Neural cell (in vitro differentiated cells): ENCODE measurements around the gene SLC35A4. TPM values are rescaled to one million over a fixed set of nuclear protein-coding genes. Genes with fewer than 3 reads are reported as not detected.

Experiments
- H2AFZ ChIP-seq: fragments of 200-600, 300-800 bp; sonication (generic), shearing (Covaris generic); 2 replicates; pipeline ENCODE4 v1.6.0; 2014; ENCODE audit warnings: low read depth, mild to moderate bottlenecking, antibody characterized with exemption, low read length, moderate library complexity
- H3F3A ChIP-seq: fragments of 200-600 bp; shearing (Covaris generic); 2 replicates; pipeline ENCODE4 v1.6.1; 2016; ENCODE audit warnings: mild to moderate bottlenecking, moderate library complexity, mixed read lengths, antibody characterized with exemption, low read length; ENCODE audit not compliant: insufficient read depth, poor library complexity, severe bottlenecking
- H3K27ac ChIP-seq: fragments of 200-600, 300-800 bp; sonication (generic), shearing (Covaris generic); 2 replicates; pipeline ENCODE4 v1.5.1; 2014; ENCODE audit warnings: mild to moderate bottlenecking, low read length, moderate library complexity
- H3K27me3 ChIP-seq: fragments of 300-800, 200-600 bp; sonication (generic), shearing (Covaris generic); 2 replicates; pipeline ENCODE4 v1.6.0; 2014; ENCODE audit warnings: mild to moderate bottlenecking, low read depth, low read length, moderate library complexity; ENCODE audit not compliant: insufficient read depth
- H3K36me3 ChIP-seq: fragments of 300-800, 200-600 bp; sonication (generic), shearing (Covaris generic); 2 replicates; pipeline ENCODE4 v1.5.1; 2014; ENCODE audit warnings: mild to moderate bottlenecking, antibody characterized with exemption, low read length, moderate library complexity; ENCODE audit not compliant: insufficient read depth
- H3K4me2 ChIP-seq: fragments of 300-800, 200-600 bp; sonication (generic), shearing (Covaris generic); 2 replicates; pipeline ENCODE4 v1.6.0; 2014; ENCODE audit warnings: mild to moderate bottlenecking, low read length
- H3K4me3 ChIP-seq: fragments of 300-800, 200-600 bp; sonication (generic), shearing (Covaris generic); 2 replicates; pipeline ENCODE4 v1.5.1; 2014; ENCODE audit warnings: mild to moderate bottlenecking, low read length, moderate library complexity
- H3K79me2 ChIP-seq: fragments of 200-600 bp; shearing (Covaris generic); replicated peaks from 2 replicates; pipeline ENCODE4 v1.6.0; 2014; ENCODE audit warnings: mild to moderate bottlenecking, low read length, moderate library complexity; ENCODE audit not compliant: insufficient read depth
- H3K9ac ChIP-seq: fragments of 300-800, 200-600 bp; sonication (generic), shearing (Covaris generic); 2 replicates; pipeline ENCODE4 v1.6.1; 2016; ENCODE audit warnings: mild to moderate bottlenecking, low read length, mixed read lengths
- H3K9me2 ChIP-seq: fragments of 200-600 bp; shearing (Covaris generic); 2 replicates; pipeline ENCODE4 v1.6.1; 2016; ENCODE audit warnings: mild to moderate bottlenecking, low read length, mixed read lengths; ENCODE audit not compliant: insufficient read depth
- H3K9me3 ChIP-seq: fragments of 200-600, 300-800 bp; sonication (generic), shearing (Covaris generic); 2 replicates; pipeline ENCODE4 v1.6.1; 2016; ENCODE audit warnings: mild to moderate bottlenecking, mixed run types, low read length, moderate library complexity, mixed read lengths
- H4K20me1 ChIP-seq: fragments of 200-600 bp; shearing (Covaris generic); 2 replicates; pipeline ENCODE4 v1.6.1; 2016; ENCODE audit warnings: mild to moderate bottlenecking, mixed run types; ENCODE audit not compliant: insufficient read depth
- CTCF ChIP-seq: fragments of 450-650 bp; IDR thresholded peaks from 2 replicates; pipeline ENCODE4 v1.5.1; 2014; ENCODE audit warnings: antibody characterized with exemption, mild to moderate bottlenecking, moderate library complexity; ENCODE audit not compliant: poor library complexity, severe bottlenecking
- EP300 ChIP-seq: fragments of 450-650 bp; conservative IDR thresholded peaks from 2 replicates; pipeline ENCODE4 v1.6.1; 2014; ENCODE audit warnings: antibody characterized with exemption, mild to moderate bottlenecking, moderate library complexity; ENCODE audit not compliant: poor library complexity, severe bottlenecking
- EZH2 ChIP-seq: fragments of 200-600, 300-800 bp; shearing (Covaris generic), sonication (generic); IDR thresholded peaks from 2 replicates; pipeline ENCODE4 v1.6.1; 2014; ENCODE audit warnings: antibody characterized with exemption, low read length, borderline replicate concordance, mild to moderate bottlenecking; ENCODE audit not compliant: insufficient read depth, poor library complexity, severe bottlenecking
- MXI1 ChIP-seq: fragments of 450-650 bp; conservative IDR thresholded peaks from 2 replicates; pipeline ENCODE4 v1.6.1; 2014; ENCODE audit warnings: antibody characterized with exemption, mild to moderate bottlenecking; ENCODE audit not compliant: poor library complexity, severe bottlenecking
- POLR2AphosphoS5 ChIP-seq: IDR thresholded peaks from 2 replicates; pipeline ENCODE4 v1.6.1; 2012
- RAD21 ChIP-seq: fragments of 450-650 bp; conservative IDR thresholded peaks from 2 replicates; pipeline ENCODE4 v1.6.1; 2014; ENCODE audit warnings: antibody characterized with exemption, mild to moderate bottlenecking, moderate library complexity
- REST ChIP-seq: IDR thresholded peaks from 2 replicates; pipeline ENCODE4 v1.6.1; 2012; ENCODE audit warnings: borderline replicate concordance
- SMC3 ChIP-seq: fragments of 450-650 bp; conservative IDR thresholded peaks from 2 replicates; pipeline ENCODE4 v1.6.1; 2014; ENCODE audit warnings: antibody characterized with exemption, mild to moderate bottlenecking, moderate library complexity; ENCODE audit not compliant: poor library complexity
- TAF1 ChIP-seq: IDR thresholded peaks from 2 replicates; pipeline ENCODE4 v1.6.1; 2012; ENCODE audit warnings: low read depth
- polyA plus RNA-seq: library from polyadenylated mRNA; depleted of rRNA; stranded (reverse); fragments of >200 nt; gene quantifications from 2 replicates; pipeline ENCODE4 v1.2.3, GENCODE V29; 2014

The SLC35A4 gene
- polyA plus RNA-seq, 1 donor from 2014 or later, result 8.1 TPM

GRCh38 chr5:140570058-140570457 is 5.4 kb downstream of the SLC35A4 start:
- no peak overlapping the region for H3K9ac ChIP-seq

DNA sequence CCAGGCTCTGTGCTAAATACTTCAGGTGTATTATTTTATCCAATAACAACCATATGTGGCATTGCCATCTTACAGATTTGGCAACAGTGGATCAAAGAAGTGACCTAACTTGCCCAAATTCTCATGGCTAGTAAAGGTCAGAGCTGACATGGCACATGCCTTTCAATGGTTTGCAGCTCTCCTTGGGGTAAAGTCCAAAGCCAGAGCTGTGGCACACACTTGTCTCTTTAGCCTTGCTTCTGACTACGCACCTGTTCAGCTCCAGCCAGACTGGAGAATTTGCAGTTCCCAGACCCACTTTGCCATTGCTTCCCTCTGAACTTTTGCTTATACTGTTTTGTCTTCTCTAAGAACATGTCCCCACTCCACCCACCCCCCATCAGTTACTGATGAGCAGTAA is 5.9 kb downstream of the SLC35A4 start:
- H3K36me3 ChIP-seq, result no peaks in the 10 kb centered on the region
- H3K27ac ChIP-seq, result no peak overlapping the region
- peaks cover 6% of the 10 kb centered on the region for H3K79me2 ChIP-seq
- TF ChIP-seq REST, result no peak
- H2AFZ ChIP-seq, result no peak overlapping the region
- H3K9me3 ChIP-seq, result no peaks in the 10 kb centered on the region
- no peaks in the 10 kb centered on the region for H4K20me1 ChIP-seq
- H3K4me3 ChIP-seq, result no peak overlapping the region
- no peaks in the 10 kb centered on the region for H3F3A ChIP-seq
- no peaks in the 10 kb centered on the region for H3K9me2 ChIP-seq
- H3K4me2 ChIP-seq, result no peak overlapping the region
- no peaks in the 10 kb centered on the region for H3K27me3 ChIP-seq
- no peak overlapping the region for H3K9ac ChIP-seq

More at GRCh38 chr5:140570058-140570457, 5.4 kb downstream of the SLC35A4 start:
- no peaks in the 10 kb centered on the region for H3K9me3 ChIP-seq
- H3K27me3 ChIP-seq, result no peaks in the 10 kb centered on the region
- no peak overlapping the region for H3K4me3 ChIP-seq
- TF ChIP-seq MXI1, result no peak
- TF ChIP-seq EP300, result no peak
- no peak for TF ChIP-seq POLR2AphosphoS5
- no peak for TF ChIP-seq EZH2
- no peak for TF ChIP-seq SMC3
- no peak for TF ChIP-seq RAD21
- TF ChIP-seq TAF1, result no peak
- no peak for TF ChIP-seq CTCF
- TF ChIP-seq REST, result no peak
- H3F3A ChIP-seq, result no peaks in the 10 kb centered on the region
- no peak overlapping the region for H3K4me2 ChIP-seq
- H3K9me2 ChIP-seq, result no peaks in the 10 kb centered on the region
- peaks cover 11% of the 10 kb centered on the region for H3K79me2 ChIP-seq
- no peak overlapping the region for H2AFZ ChIP-seq
- H4K20me1 ChIP-seq, result no peaks in the 10 kb centered on the region
- H3K27ac ChIP-seq, result no peak overlapping the region
- H3K36me3 ChIP-seq, result no peaks in the 10 kb centered on the region
